H1 (cell line): ENCODE results near the gene MPP3. TPM values are rescaled to one million over a fixed set of nuclear protein-coding genes. Genes with fewer than 3 reads are reported as not detected.

ENCODE experiments used
- BACH1 ChIP-seq: IDR thresholded peaks from 2 replicates; pipeline ENCODE4 v1.6.1; 2012; ENCODE audit warnings: low read length, improper control_type of control experiment
- FOSL1 ChIP-seq: IDR thresholded peaks from 2 replicates; pipeline ENCODE4 v1.6.1; 2011; ENCODE audit warnings: mild to moderate bottlenecking, low read depth, low read length, moderate library complexity; ENCODE audit not compliant: insufficient read depth
- HDAC2 ChIP-seq, 2 experiments: fragments of 300-600 bp in 1 of 2; sonication (generic) in 1 of 2; IDR thresholded peaks; 2 replicates each; pipeline ENCODE4 v1.6.1; 2011 to 2012; ENCODE audit warnings: low read depth in 2 of 2, low read length in 2 of 2, mild to moderate bottlenecking in 2 of 2, moderate library complexity in 2 of 2, borderline replicate concordance in 1 of 2, inconsistent platforms in 1 of 2
- RXRA ChIP-seq: IDR thresholded peaks from 2 replicates; pipeline ENCODE4 v1.6.1; 2011; ENCODE audit warnings: low read depth, mild to moderate bottlenecking, low read length, moderate library complexity; ENCODE audit not compliant: insufficient read depth
- TCF12 ChIP-seq: IDR thresholded peaks from 2 replicates; pipeline ENCODE4 v1.6.1; 2011; ENCODE audit warnings: low read depth, mild to moderate bottlenecking, low read length
- polyA plus RNA-seq, 7 experiments: library from polyadenylated mRNA; depleted of rRNA in 3 of 7; stranded (reverse) in 5 of 7; unstranded in 2 of 7; fragments of >200 nt in 5 of 7; fragments of 200-250 nt in 2 of 7; gene quantifications; 1 replicate in 5 of 7; 2 replicates in 1 of 7; 4 replicates in 1 of 7; pipeline versions ENCODE4 v1.2.1 to v1.2.3, GENCODE V29; 2011 to 2013; ENCODE audit warnings: missing spikeins in 2 of 7, mixed read lengths in 2 of 7
- total RNA-seq: library from RNA; stranded (reverse); fragmentation: NEBNext Ultra II Directional; extraction: Animal tissue kit (Norgen Biotek cat#: 25700); gene quantifications from 2 replicates; pipeline ENCODE4 v1.2.1, GENCODE V29; 2021

Gene MPP3
- total and polyA plus RNA-seq, 2 of the 8 experiments (the other 6 are each of a cell fraction or from before 2014, with no cell fraction given): 3.1 to 6.1 TPM

GRCh38 chr17:43860927-43861622, 28.1 kb upstream of the MPP3 start (continued):
- TF ChIP-seq BACH1 (no peak), RXRA (no peak), HDAC2 (IDR thresholded peaks at IDR 0.05; ENCODE audit: borderline replicate concordance in 1 of 2, low read depth in 2 of 2, low read length in 2 of 2) (no peak), TCF12 (no peak), FOSL1 (no peak)
